HT1080 (cell line): ENCODE results near the gene PAK1. TPM values are rescaled to one million over a fixed set of nuclear protein-coding genes. Genes with fewer than 3 reads are reported as not detected.
"Not testable (repeated sequence)": the region's sequence is repeated elsewhere in the genome, so short reads cannot be mapped to it uniquely, and the experiment has no call there.

ENCODE experiments used
- DNase-seq: peaks from one replicate; pipeline ENCODE4 v3.0.0-alpha.2; 2015; ENCODE audit warnings: low read depth
- polyA plus RNA-seq, 2 experiments: library from polyadenylated mRNA; depleted of rRNA; stranded (reverse); fragments of >200 nt; gene quantifications; 2 replicates each; pipeline ENCODE4 v1.2.3, GENCODE V29; 2015
- total RNA-seq: library from RNA; depleted of rRNA; stranded (reverse); fragments of >200 nt; shearing (Covaris generic); gene quantifications from 2 replicates; pipeline ENCODE4 v1.2.3, GENCODE V29; 2014; rRNA removed

Gene PAK1
- total RNA-seq = 53.9 and 66.1 TPM in 2 replicates
- 38.8 and 41.4 TPM in 2 replicates for polyA plus RNA-seq (2015; cell fraction: cytosol; rRNA removed)
- polyA plus RNA-seq (2015; cell fraction: nucleus; rRNA removed) = 63.3 and 65.7 TPM in 2 replicates

GRCh38 chr11:77473801-77474683 lies at the start of gene PAK1:
PAK1 (minus strand) TSS chr11:77474094; CDS start chr11:77392520, 81,574 bp downstream.
- peak; percentile 72 for DNase-seq

DNA sequence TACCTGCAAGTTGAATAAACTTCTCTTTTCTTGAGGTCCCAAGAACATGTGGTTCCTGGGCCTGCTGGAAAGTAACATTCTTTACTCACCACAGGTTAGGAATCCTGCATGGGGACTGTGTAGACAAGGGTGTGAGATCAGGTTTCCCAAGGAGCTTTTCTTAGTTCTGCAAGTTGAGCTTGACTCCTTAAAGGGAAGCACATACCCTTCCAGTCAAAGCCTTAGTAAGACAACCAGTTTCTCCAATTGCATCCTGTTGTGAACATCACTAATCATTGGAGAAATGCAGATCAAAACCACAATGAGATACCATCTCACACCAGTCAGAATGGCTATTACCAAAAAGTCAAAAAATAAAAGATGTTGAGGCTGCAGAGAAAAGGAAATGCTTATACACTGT lies 48.3 kb upstream of the PAK1 start:
- DNase-seq = no peak

DNA sequence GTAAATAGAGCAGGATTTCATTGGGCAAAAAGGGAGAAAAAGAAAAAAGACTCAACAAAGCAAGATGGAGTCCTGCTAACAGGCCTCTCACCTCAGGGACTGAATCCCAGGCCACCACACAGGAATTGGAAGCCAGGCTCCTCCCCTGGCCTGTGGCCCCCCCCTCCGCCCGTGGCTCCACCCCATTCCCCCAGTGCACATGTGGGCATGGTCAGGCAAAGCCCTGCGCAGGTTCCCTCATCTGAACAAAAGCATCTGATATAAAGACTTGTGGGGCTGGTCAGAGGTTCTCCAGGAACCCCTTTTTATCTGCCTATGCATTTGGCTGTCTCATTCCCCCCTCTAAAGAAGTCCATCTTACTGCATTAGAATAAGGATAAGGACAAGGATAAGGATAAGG lies 46.0 kb upstream of the PAK1 start:
- DNase-seq = no peak

- no peak for DNase-seq
Measured at GRCh38 chr11:77518471-77518870, 44.6 kb upstream of the PAK1 start.

GRCh38 chr11:77517753-77518152 lies 43.9 kb upstream of the PAK1 start:
- DNase-seq = no peak

DNA sequence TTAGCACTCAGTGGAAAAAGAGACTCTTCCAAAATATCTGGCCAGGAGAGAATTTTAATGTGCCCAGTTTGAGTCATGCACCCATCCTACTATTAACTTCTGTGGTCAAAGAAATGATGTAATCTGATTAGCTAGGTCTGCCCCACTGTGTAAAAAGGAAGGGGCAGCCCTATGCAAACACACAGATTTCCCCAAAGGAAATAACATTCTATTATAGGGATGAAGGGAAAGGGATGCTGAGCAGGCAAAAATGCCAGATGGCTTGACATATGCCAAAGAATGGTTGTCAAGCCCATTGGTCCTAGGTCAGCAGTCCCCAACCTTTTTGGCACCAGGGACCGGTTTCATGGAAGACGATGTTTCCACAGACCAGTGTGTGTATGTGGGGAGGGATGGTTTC lies 43.3 kb upstream of the PAK1 start:
- peak; percentile 59 for DNase-seq

- no peak for DNase-seq
Measured at GRCh38 chr11:77515483-77515882, 41.6 kb upstream of the PAK1 start.

- DNase-seq = no peak
Measured at GRCh38 chr11:77515063-77515462, 41.2 kb upstream of the PAK1 start.

GRCh38 chr11:77512092-77512491 lies 38.2 kb upstream of the PAK1 start:
- no peak for DNase-seq

GRCh38 chr11:77510851-77511250 lies 37.0 kb upstream of the PAK1 start:
- no peak for DNase-seq

GRCh38 chr11:77510095-77510494 lies 36.2 kb upstream of the PAK1 start:
- no peak for DNase-seq

DNA sequence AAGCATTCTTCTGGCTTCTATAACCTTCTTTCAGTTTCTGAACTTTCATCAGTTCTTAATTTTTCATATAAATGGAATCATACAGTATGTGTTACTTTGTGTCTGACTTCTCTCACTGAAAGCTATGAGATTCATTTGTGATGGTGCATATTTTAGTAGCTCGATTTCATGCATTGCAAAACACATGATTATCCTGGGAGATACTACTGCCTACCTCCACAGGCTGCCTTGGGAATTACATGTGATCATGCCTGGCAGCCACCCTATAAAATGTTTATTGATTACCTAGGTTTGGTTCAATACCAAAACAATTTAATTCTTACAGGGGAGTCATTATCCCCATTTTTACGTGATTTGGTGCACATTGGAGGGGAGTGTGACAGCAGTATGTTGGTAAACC lies 34.1 kb upstream of the PAK1 start:
- DNase-seq = no peak

- no peak for DNase-seq
Measured at GRCh38 chr11:77506857-77507256, 33.0 kb upstream of the PAK1 start.

- DNase-seq = no peak
Measured at GRCh38 chr11:77505956-77506355, 32.1 kb upstream of the PAK1 start.

DNA sequence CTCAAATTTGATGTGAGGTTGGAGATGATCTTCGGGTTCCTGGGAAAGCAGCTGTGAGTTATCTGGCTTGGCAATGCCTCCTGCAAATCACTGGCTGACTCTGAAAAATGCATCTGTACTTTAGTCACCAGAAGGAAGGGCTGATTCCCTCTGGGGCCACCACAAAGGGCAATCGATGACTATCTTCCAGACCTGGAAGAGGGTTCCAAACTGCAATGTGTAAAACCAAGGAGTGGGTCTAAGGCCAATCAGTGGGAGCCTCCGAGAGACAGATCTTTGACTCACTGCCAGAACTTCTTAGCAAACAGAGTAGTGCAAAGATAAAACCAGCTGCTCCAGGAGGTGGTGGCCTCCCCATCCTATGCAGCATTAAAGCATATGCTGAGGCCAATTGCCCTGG lies 29.1 kb upstream of the PAK1 start:
- no peak for DNase-seq

DNA sequence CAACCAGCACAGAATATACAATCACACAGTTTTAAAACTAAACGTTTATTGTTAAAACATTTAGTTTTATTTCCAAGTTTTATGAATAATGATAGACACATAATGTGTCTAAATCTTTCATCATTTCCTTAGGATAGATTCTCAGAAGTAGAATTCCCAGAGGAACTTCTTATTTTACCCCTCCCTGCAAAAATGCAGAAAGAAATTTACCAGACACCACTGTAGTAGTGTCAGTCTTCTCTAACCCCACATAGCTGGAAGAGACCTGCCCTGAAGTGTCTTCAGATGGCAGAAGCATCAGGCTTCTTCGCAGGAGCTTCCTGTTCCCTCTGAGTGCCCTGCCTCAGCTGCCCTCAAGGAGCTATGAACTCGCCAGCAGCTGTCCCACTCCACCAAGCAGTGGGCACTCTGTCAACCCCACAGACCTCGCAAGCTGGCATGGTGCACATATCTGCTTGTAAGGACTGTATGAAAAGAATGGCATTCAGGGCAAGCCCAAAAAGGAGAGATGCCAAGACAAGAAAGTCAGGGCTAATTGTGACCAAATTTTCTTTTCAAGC lies 28.5 kb upstream of the PAK1 start:
- no peak for DNase-seq

DNA sequence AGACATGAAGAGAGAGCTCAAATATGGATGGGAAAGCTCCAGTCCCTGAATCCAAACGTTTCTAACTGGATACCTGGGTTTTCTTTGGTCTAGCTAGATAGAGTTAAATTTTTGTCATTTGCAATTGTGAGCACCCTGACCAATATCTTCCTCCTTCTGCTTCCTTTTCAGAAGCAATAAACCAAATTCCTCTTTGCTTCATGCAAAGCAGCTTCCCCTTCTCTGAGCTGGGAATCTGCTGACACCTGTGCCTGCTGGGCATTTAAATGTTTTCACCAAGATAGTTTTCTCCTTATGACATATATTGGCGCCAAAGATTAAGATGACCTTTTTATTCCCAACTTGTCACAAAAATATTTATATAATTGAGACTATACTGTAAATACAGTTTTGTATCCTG lies 27.9 kb upstream of the PAK1 start:
- no peak for DNase-seq

DNA sequence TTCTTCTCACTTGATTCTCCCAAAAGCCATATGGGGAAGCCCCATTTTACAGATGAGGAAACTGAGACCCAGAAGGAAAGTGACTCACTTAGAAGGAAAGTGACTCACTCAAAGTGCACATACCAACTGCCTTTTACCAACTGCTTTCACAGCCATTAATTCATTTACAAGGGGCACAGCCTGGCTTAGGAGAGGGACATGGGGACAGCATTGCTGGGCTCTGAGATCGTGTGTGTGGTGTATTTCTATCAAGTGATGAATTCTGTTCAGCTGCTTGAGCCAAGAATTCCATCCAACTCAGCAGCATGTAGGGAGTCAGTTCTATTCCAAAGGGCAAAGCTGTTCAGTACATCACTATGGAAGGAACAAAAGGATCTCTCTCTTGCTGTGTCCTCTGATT lies 23.5 kb upstream of the PAK1 start:
- DNase-seq = no peak

DNA sequence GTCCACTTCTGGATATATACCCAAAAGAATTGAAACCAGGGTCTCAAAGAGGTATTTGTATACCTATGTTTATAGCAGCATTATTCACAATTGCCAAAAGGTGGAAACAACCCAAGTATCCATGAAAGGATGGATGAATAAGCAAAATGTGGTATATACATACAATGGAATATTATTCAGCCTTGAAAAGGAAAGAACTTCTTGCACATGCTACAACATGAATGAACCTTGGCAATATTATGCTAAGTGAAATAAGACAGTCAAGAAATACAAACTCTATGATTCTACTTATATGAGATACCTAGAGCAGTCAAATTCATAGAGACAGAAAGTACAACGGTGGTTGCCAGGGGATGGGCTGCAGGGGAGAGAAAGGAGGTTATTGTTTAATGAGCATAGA lies 21.6 kb upstream of the PAK1 start:
- DNase-seq = no peak

GRCh38 chr11:77490035-77490434 lies 16.1 kb upstream of the PAK1 start:
- DNase-seq = not testable (repeated sequence)

DNA sequence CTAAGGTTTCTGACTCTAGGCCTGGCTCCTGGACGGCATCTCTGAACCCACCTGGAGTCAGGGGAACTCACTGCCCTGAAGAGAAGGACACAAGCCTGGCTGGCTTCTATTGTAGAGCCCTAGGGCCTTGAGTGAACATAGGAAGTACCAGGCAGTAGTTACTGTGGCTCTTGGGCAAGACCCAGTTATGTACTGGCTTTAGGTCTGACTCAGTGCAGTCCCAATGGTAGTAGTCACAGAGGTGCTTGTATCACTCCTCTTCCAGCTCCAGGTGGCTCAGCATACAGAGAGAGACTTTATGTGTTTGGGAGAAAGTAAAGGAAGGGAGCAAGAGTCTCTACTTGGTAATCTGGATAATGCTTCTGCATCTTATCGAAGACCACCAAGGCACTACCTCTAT lies 13.9 kb upstream of the PAK1 start:
- no peak for DNase-seq

DNA sequence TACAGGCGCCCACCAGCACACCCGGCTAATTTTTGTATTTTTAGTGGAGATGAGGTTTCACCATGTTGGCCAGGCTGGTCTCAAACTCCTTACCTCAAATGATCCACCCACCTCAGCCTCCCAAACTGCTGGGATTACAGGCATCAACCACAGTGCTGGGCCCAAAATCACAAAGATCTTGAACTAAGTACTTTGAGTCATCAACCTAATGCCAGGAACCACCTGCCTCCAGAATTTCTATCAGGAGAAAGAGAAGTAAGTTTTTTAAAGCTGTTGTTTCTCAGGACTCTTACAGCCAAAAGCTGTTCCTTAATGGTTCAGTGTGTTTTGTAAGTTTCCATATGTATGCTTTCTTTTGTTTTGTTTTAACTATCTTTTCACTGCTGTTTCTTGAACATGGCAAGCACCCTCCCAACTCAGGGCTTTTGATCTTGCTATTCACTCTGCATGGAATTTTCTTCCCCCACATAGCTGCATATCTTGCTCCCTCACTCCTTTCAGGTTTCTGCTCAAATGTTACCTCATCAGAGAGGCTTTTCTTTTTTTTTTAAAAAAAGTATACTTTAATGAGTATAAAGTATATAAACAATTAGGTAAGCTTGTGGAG lies 6.0 kb upstream of the PAK1 start:
- DNase-seq = no peak
